Astrocyte (in vitro differentiated cells and primary cell): ENCODE measurements around the gene TIAL1. TPM values are rescaled to one million over a fixed set of nuclear protein-coding genes. Genes with fewer than 3 reads are reported as not detected.

Experiments used
- DNase-seq: peaks from one replicate; pipeline ENCODE4 v3.0.0-alpha.2; 2010; ENCODE audit warnings: low read depth
- FAIRE-seq: peaks from 2 replicates; lab custom pipeline; 2011; peaks lifted over from hg19 to GRCh38; lab: Jason Lieb, UNC
- H2AFZ ChIP-seq: 2 replicates; pipeline ENCODE4 v1.6.0; 2012; ENCODE audit warnings: low read depth, low read length, inconsistent platforms
- H3K27ac ChIP-seq: 2 replicates; pipeline ENCODE4 v1.5.1; 2011; ENCODE audit warnings: low read depth, low read length, inconsistent platforms
- H3K27me3 ChIP-seq: 2 replicates; pipeline ENCODE4 v1.6.0; 2011; ENCODE audit warnings: low read length, inconsistent platforms; ENCODE audit not compliant: insufficient read depth
- H3K36me3 ChIP-seq: 2 replicates; pipeline ENCODE4 v1.5.1; 2011; ENCODE audit warnings: low read length, inconsistent platforms; ENCODE audit not compliant: insufficient read depth
- H3K4me1 ChIP-seq: 2 replicates; pipeline ENCODE4 v1.5.1; 2011; ENCODE audit warnings: low read length, inconsistent platforms; ENCODE audit not compliant: insufficient read depth
- H3K4me2 ChIP-seq: 2 replicates; pipeline ENCODE4 v1.6.0; 2012; ENCODE audit warnings: low read length, inconsistent platforms
- H3K4me3 ChIP-seq: 2 replicates; pipeline ENCODE4 v1.5.1; 2011; ENCODE audit warnings: low read depth, mild to moderate bottlenecking, low read length, inconsistent platforms; ENCODE audit not compliant: insufficient read depth
- H3K79me2 ChIP-seq: 2 replicates; pipeline ENCODE4 v1.6.0; 2012; ENCODE audit warnings: mild to moderate bottlenecking, low read length, inconsistent platforms; ENCODE audit not compliant: insufficient read depth
- H3K9ac ChIP-seq: 2 replicates; pipeline ENCODE4 v1.6.0; 2012; ENCODE audit warnings: mild to moderate bottlenecking, low read length, inconsistent platforms
- H3K9me3 ChIP-seq: 2 replicates; pipeline ENCODE4 v1.5.1; 2012; ENCODE audit warnings: low read depth, mild to moderate bottlenecking, low read length, inconsistent platforms; ENCODE audit not compliant: insufficient read depth
- H4K20me1 ChIP-seq: 2 replicates; pipeline ENCODE4 v1.6.0; 2012; ENCODE audit warnings: low read length, inconsistent platforms; ENCODE audit not compliant: insufficient read depth
- H3K27ac Mint-ChIP-seq: one replicate; pipeline ENCODE4 v1.8.0; 2021; ENCODE audit warnings: mild to moderate bottlenecking, mixed read lengths; ENCODE audit not compliant: unreplicated experiment
- H3K27me3 Mint-ChIP-seq: one replicate; pipeline ENCODE4 v1.8.0; 2021; ENCODE audit warnings: low read depth, mixed read lengths; ENCODE audit not compliant: unreplicated experiment
- H3K36me3 Mint-ChIP-seq: one replicate; pipeline ENCODE4 v1.8.0; 2021; ENCODE audit warnings: low read depth, mixed read lengths; ENCODE audit not compliant: unreplicated experiment
- H3K4me1 Mint-ChIP-seq: one replicate; pipeline ENCODE4 v1.8.0; 2021; ENCODE audit warnings: low read depth, mixed read lengths; ENCODE audit not compliant: unreplicated experiment
- H3K4me3 Mint-ChIP-seq: one replicate; pipeline ENCODE4 v1.8.0; 2021; ENCODE audit warnings: mild to moderate bottlenecking, moderate library complexity, mixed read lengths; ENCODE audit not compliant: unreplicated experiment
- H3K9me3 Mint-ChIP-seq: one replicate; pipeline ENCODE4 v1.8.0; 2021; ENCODE audit warnings: mild to moderate bottlenecking, mixed read lengths; ENCODE audit not compliant: unreplicated experiment
- CTCF ChIP-seq: IDR thresholded peaks from 2 replicates; pipeline ENCODE4 v1.5.1; 2011; ENCODE audit warnings: low read depth, mild to moderate bottlenecking, inconsistent platforms, low read length, moderate library complexity; ENCODE audit not compliant: insufficient read depth
- EZH2 ChIP-seq: IDR thresholded peaks from 2 replicates; pipeline ENCODE4 v1.6.1; 2012; ENCODE audit warnings: mild to moderate bottlenecking, low read length, inconsistent platforms; ENCODE audit not compliant: insufficient read depth
- total RNA-seq: library from RNA; stranded (reverse); gene quantifications from 2 replicates; pipeline ENCODE4 v1.2.1, GENCODE V29; 2021

Gene TIAL1
- total RNA-seq, 1 donor from 2014 or later, result 155 TPM

- TF ChIP-seq CTCF, result no peak
- no peak for TF ChIP-seq EZH2
Measured at GRCh38 chr10:119535837-119536507, 60.8 kb downstream of the TIAL1 start.

GRCh38 chr10:119535305-119535704, 61.5 kb downstream of the TIAL1 start:
- TF ChIP-seq CTCF (no peak), EZH2 (no peak)
- peaks cover 6% of the 10 kb centered on the region for H3K36me3 Mint-ChIP-seq
- H3K9ac ChIP-seq, result no peak overlapping the region
- H3K9me3 ChIP-seq, result no peaks in the 10 kb centered on the region
- H3K4me3 Mint-ChIP-seq, result no peak overlapping the region
- peaks cover 82% of the 10 kb centered on the region for H3K79me2 ChIP-seq
- H3K9me3 Mint-ChIP-seq, result no peaks in the 10 kb centered on the region
- H3K27ac Mint-ChIP-seq, result no peak overlapping the region
- no peak overlapping the region for H3K27ac ChIP-seq
- no peak overlapping the region for H3K4me2 ChIP-seq
- H3K4me3 ChIP-seq, result no peak overlapping the region
- H3K27me3 ChIP-seq, result no peaks in the 10 kb centered on the region
- H3K4me1 ChIP-seq, result peaks cover 19% of the 10 kb centered on the region
- H4K20me1 ChIP-seq, result peaks cover 74% of the 10 kb centered on the region
- H3K4me1 Mint-ChIP-seq, result peaks cover 24% of the 10 kb centered on the region
- FAIRE-seq, result peak; percentile 73
- no peaks in the 10 kb centered on the region for H3K36me3 ChIP-seq
- no peak for DNase-seq
- no peak overlapping the region for H2AFZ ChIP-seq
- peaks cover 2% of the 10 kb centered on the region for H3K27me3 Mint-ChIP-seq

More at GRCh38 chr10:119535837-119536507, 60.8 kb downstream of the TIAL1 start:
- no peak for DNase-seq
- Mint-ChIP-seq H3K4me3 (no peak overlapping the region), H3K4me1 (peaks cover 23% of the 10 kb centered on the region), H3K36me3 (peaks cover 6% of the 10 kb centered on the region), H3K27ac (no peak overlapping the region), H3K27me3 (peaks cover 2% of the 10 kb centered on the region), H3K9me3 (no peaks in the 10 kb centered on the region)
- H3K79me2 ChIP-seq, result peaks cover 82% of the 10 kb centered on the region
- peaks cover 22% of the 10 kb centered on the region for H3K4me1 ChIP-seq
- no peaks in the 10 kb centered on the region for H3K27me3 ChIP-seq
- H3K4me3 ChIP-seq, result no peak overlapping the region
- no peaks in the 10 kb centered on the region for H3K9me3 ChIP-seq
- H3K4me2 ChIP-seq, result no peak overlapping the region
- peaks cover 74% of the 10 kb centered on the region for H4K20me1 ChIP-seq
- H3K9ac ChIP-seq, result no peak overlapping the region
- no peak for FAIRE-seq
- H3K36me3 ChIP-seq, result no peaks in the 10 kb centered on the region
- no peak overlapping the region for H2AFZ ChIP-seq
- no peak overlapping the region for H3K27ac ChIP-seq

GRCh38 chr10:119533473-119533872, 63.3 kb downstream of the TIAL1 start:
- H3K27ac Mint-ChIP-seq, result no peak overlapping the region
- H4K20me1 ChIP-seq, result peaks cover 60% of the 10 kb centered on the region

More at GRCh38 chr10:119533473-119533872, 63.3 kb downstream of the TIAL1 start:
- no peaks in the 10 kb centered on the region for H3K36me3 ChIP-seq
- H3K27ac ChIP-seq, result no peak overlapping the region
- no peak overlapping the region for H3K4me3 ChIP-seq
- no peak overlapping the region for H2AFZ ChIP-seq
- no peaks in the 10 kb centered on the region for H3K9me3 ChIP-seq
- no peak for TF ChIP-seq EZH2
- TF ChIP-seq CTCF, result no peak
- peaks cover 74% of the 10 kb centered on the region for H3K79me2 ChIP-seq
- Mint-ChIP-seq H3K9me3 (no peaks in the 10 kb centered on the region), H3K36me3 (peaks cover 6% of the 10 kb centered on the region), H3K27me3 (no peaks in the 10 kb centered on the region), H3K4me3 (no peak overlapping the region), H3K4me1 (peaks cover 15% of the 10 kb centered on the region)
- H3K4me1 ChIP-seq, result peaks cover 10% of the 10 kb centered on the region
- no peaks in the 10 kb centered on the region for H3K27me3 ChIP-seq
- DNase-seq (no peak), FAIRE-seq (no peak)
- no peak overlapping the region for H3K4me2 ChIP-seq
- no peak overlapping the region for H3K9ac ChIP-seq
